ENCODE measurements around the gene RNF215. TPM values are rescaled to one million over a fixed set of nuclear protein-coding genes. Genes with fewer than 3 reads are reported as not detected.
A peak's percentile ranks its signal among the peaks of the same experiment; 100 is the strongest.

Gene RNF215
- total and polyA plus RNA-seq, 2 of the 13 experiments (the other 11 are each of a cell fraction or from before 2014, with no cell fraction given) = 5.3 to 6.1 TPM

DNA sequence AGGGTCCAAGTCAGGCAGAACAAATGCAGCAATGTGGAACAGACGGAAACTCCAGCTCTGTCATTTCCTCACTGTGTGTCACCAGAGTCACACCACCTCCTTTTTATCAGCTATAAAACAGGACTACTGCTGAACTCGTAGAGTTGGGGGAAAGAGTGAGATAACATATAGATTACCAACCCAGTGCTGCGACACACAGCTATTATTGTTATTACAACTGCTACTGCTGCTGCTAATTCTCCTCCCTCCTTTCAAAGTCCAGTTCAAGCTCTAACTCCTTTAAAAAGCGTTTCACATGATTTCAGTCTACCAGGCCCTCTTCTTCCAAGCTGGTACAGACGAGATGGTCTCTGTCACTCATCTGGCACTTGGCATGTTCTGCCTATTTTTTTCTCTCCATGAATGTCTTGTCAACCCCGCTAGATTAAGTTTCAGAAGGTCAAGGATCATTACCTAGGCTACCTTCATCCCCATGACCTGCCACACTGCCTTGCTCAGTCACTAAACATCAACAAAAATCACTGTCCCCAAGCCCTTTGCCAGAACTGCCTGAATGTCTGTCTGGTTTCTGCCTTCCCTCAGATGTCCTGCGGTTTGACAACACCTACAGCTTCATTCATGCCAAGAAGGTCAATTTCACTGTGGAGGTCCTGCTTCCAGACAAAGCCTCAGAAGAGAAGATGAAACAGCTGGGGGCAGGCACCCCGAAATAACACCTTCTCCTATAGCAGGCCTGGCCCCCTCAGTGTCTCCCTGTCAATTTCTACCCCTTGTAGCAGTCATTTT is 34.7 kb upstream of the RNF215 start (continued):
- no peak for TF ChIP-seq IKZF4 (CRISPR knock-in tag; IDR thresholded peaks at IDR 0.05; ENCODE audit: borderline replicate concordance, low read depth, not compliant biosample characterization)
- TF ChIP-seq, protein P1, sequence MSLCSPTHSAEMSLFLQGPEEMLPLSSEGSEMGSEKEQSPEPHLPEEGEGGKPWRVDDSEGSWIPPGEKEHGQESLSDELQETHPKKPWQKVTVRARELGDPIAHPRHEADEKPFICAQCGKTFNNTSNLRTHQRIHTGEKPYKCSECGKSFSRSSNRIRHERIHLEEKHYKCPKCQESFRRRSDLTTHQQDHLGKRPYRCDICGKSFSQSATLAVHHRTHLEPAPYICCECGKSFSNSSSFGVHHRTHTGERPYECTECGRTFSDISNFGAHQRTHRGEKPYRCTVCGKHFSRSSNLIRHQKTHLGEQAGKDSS (CRISPR knock-in tag; IDR thresholded peaks at IDR 0.05; ENCODE audit: borderline replicate concordance, low read depth) = no peak
- TF ChIP-seq SNAI1 (CRISPR knock-in tag; IDR thresholded peaks at IDR 0.05; ENCODE audit: borderline replicate concordance) = no peak
- no peak for TF ChIP-seq FOXA3 (CRISPR knock-in tag; IDR thresholded peaks at IDR 0.05)
- TF ChIP-seq, protein P2, sequence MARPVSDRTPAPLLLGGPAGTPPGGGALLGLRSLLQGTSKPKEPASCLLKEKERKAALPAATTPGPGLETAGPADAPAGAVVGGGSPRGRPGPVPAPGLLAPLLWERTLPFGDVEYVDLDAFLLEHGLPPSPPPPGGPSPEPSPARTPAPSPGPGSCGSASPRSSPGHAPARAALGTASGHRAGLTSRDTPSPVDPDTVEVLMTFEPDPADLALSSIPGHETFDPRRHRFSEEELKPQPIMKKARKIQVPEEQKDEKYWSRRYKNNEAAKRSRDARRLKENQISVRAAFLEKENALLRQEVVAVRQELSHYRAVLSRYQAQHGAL (CRISPR knock-in tag; IDR thresholded peaks at IDR 0.05; ENCODE audit: not compliant biosample characterization) = no peak
- TF ChIP-seq, protein P3, sequence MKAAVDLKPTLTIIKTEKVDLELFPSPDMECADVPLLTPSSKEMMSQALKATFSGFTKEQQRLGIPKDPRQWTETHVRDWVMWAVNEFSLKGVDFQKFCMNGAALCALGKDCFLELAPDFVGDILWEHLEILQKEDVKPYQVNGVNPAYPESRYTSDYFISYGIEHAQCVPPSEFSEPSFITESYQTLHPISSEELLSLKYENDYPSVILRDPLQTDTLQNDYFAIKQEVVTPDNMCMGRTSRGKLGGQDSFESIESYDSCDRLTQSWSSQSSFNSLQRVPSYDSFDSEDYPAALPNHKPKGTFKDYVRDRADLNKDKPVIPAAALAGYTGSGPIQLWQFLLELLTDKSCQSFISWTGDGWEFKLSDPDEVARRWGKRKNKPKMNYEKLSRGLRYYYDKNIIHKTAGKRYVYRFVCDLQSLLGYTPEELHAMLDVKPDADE (CRISPR knock-in tag; IDR thresholded peaks at IDR 0.05) = no peak
- TF ChIP-seq, protein P4, sequence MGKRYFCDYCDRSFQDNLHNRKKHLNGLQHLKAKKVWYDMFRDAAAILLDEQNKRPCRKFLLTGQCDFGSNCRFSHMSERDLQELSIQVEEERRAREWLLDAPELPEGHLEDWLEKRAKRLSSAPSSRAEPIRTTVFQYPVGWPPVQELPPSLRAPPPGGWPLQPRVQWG (CRISPR knock-in tag; IDR thresholded peaks at IDR 0.05; ENCODE audit: borderline replicate concordance, low read depth) = no peak
- no peak for TF ChIP-seq MYC (CRISPR knock-in tag; IDR thresholded peaks at IDR 0.05; ENCODE audit: borderline replicate concordance)
- TF ChIP-seq, protein P5, sequence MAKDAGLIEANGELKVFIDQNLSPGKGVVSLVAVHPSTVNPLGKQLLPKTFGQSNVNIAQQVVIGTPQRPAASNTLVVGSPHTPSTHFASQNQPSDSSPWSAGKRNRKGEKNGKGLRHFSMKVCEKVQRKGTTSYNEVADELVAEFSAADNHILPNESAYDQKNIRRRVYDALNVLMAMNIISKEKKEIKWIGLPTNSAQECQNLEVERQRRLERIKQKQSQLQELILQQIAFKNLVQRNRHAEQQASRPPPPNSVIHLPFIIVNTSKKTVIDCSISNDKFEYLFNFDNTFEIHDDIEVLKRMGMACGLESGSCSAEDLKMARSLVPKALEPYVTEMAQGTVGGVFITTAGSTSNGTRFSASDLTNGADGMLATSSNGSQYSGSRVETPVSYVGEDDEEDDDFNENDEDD (CRISPR knock-in tag; IDR thresholded peaks at IDR 0.05; ENCODE audit: borderline replicate concordance) = no peak
- TF ChIP-seq, protein P6, sequence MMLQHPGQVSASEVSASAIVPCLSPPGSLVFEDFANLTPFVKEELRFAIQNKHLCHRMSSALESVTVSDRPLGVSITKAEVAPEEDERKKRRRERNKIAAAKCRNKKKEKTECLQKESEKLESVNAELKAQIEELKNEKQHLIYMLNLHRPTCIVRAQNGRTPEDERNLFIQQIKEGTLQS (CRISPR knock-in tag; IDR thresholded peaks at IDR 0.05) = no peak
- TF ChIP-seq, protein P7, sequence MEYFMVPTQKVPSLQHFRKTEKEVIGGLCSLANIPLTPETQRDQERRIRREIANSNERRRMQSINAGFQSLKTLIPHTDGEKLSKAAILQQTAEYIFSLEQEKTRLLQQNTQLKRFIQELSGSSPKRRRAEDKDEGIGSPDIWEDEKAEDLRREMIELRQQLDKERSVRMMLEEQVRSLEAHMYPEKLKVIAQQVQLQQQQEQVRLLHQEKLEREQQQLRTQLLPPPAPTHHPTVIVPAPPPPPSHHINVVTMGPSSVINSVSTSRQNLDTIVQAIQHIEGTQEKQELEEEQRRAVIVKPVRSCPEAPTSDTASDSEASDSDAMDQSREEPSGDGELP (IDR thresholded peaks at IDR 0.05; ENCODE audit: borderline replicate concordance, low read depth) = no peak
- no peak for TF ChIP-seq ZNF841 (CRISPR knock-in tag; IDR thresholded peaks at IDR 0.05; ENCODE audit: borderline replicate concordance)
- TF ChIP-seq FOXC1 (CRISPR knock-in tag; IDR thresholded peaks at IDR 0.05; ENCODE audit: borderline replicate concordance) = 0 out of 2 replicates have a peak, but pooled peaks have one; percentile 20
- no peak for TF ChIP-seq ESRRA (CRISPR knock-in tag; IDR thresholded peaks at IDR 0.05; ENCODE audit: low read depth)
- TF ChIP-seq ZNF333 (CRISPR knock-in tag; IDR thresholded peaks at IDR 0.05; ENCODE audit: borderline replicate concordance) = no peak
